ENCODE results near the gene TMEM163. TPM values are rescaled to one million over a fixed set of nuclear protein-coding genes. Genes with fewer than 3 reads are reported as not detected.
A peak's percentile ranks its signal among the peaks of the same experiment; 100 is the strongest.

Gene TMEM163
- total and polyA plus RNA-seq, 4 donors: 13.7 to 77.7 (median 53.6) TPM

- Histone ChIP-seq H3K27me3 (ENCODE audit: control insufficient read depth, insufficient read depth, low read length) (no peaks in the 10 kb centered on the region), H3K27ac (ENCODE audit: low read depth, low read length) (no peak overlapping the region), H3K4me1 (ENCODE audit: control insufficient read depth, insufficient read depth, low read length) (no peaks in the 10 kb centered on the region), H3K4me3 (ENCODE audit: low read depth, low read length) (no peak overlapping the region), H3K36me3 (ENCODE audit: control insufficient read depth, insufficient read depth, low read length) (no peaks in the 10 kb centered on the region), H3K9me3 (ENCODE audit: control insufficient read depth, insufficient read depth, low read length) (no peaks in the 10 kb centered on the region)
- DNase-seq (ENCODE audit: low read depth in 4 of 6, low spot score in 6 of 6): no peak
- 94% methylated on average over 4 of the region's 13 CpGs for WGBS (ENCODE audit: insufficient coverage)
Measured at GRCh38 chr2:134550566-134551164, 168.1 kb downstream of the TMEM163 start.

GRCh38 chr2:134549104-134549503, 169.7 kb downstream of the TMEM163 start:
- no peak overlapping the region for H3K4me3 ChIP-seq (ENCODE audit: low read depth, low read length)
- peaks cover 5% of the 10 kb centered on the region for H3K4me1 ChIP-seq (ENCODE audit: control insufficient read depth, insufficient read depth, low read length)
- H3K27me3 ChIP-seq (ENCODE audit: control insufficient read depth, insufficient read depth, low read length): no peaks in the 10 kb centered on the region
- no peak for DNase-seq (ENCODE audit: low read depth in 4 of 6, low spot score in 6 of 6)
- no peaks in the 10 kb centered on the region for H3K9me3 ChIP-seq (ENCODE audit: control insufficient read depth, insufficient read depth, low read length)
- H3K36me3 ChIP-seq (ENCODE audit: control insufficient read depth, insufficient read depth, low read length): no peaks in the 10 kb centered on the region
- H3K27ac ChIP-seq (ENCODE audit: low read depth, low read length): no peak overlapping the region
- WGBS (ENCODE audit: insufficient coverage): no CpG with 5 or more reads among the region's 3 CpGs

GRCh38 chr2:134540990-134541389, 177.8 kb downstream of the TMEM163 start:
- peak; percentile 52 to 96 (median 71) for DNase-seq (ENCODE audit: low read depth in 4 of 6, low spot score in 6 of 6)
- no peaks in the 10 kb centered on the region for H3K9me3 ChIP-seq (ENCODE audit: control insufficient read depth, insufficient read depth, low read length)
- H3K27me3 ChIP-seq (ENCODE audit: control insufficient read depth, insufficient read depth, low read length): no peaks in the 10 kb centered on the region
- H3K4me3 ChIP-seq (ENCODE audit: low read depth, low read length): no peak overlapping the region
- H3K27ac ChIP-seq (ENCODE audit: low read depth, low read length): no peak overlapping the region
- peaks cover 23% of the 10 kb centered on the region for H3K4me1 ChIP-seq (ENCODE audit: control insufficient read depth, insufficient read depth, low read length)
- peaks cover 2% of the 10 kb centered on the region for H3K36me3 ChIP-seq (ENCODE audit: control insufficient read depth, insufficient read depth, low read length)

- Histone ChIP-seq H3K4me1 (ENCODE audit: control insufficient read depth, insufficient read depth, low read length) (peaks cover 18% of the 10 kb centered on the region), H3K36me3 (ENCODE audit: control insufficient read depth, insufficient read depth, low read length) (peaks cover 2% of the 10 kb centered on the region), H3K9me3 (ENCODE audit: control insufficient read depth, insufficient read depth, low read length) (no peaks in the 10 kb centered on the region), H3K4me3 (ENCODE audit: low read depth, low read length) (no peak overlapping the region), H3K27ac (ENCODE audit: low read depth, low read length) (no peak overlapping the region), H3K27me3 (ENCODE audit: control insufficient read depth, insufficient read depth, low read length) (no peaks in the 10 kb centered on the region)
- 43% methylated on average over 5 of the region's 5 CpGs for whole genome bisulfite sequencing (ENCODE audit: insufficient coverage)
- DNase-seq (ENCODE audit: low read depth in 4 of 6, low spot score in 6 of 6): peak in 2 of 6 donors; percentile 62
Measured at GRCh38 chr2:134539981-134540380, 178.8 kb downstream of the TMEM163 start.

- Histone ChIP-seq H3K4me1 (ENCODE audit: control insufficient read depth, insufficient read depth, low read length) (peaks cover 14% of the 10 kb centered on the region), H3K36me3 (ENCODE audit: control insufficient read depth, insufficient read depth, low read length) (peaks cover 2% of the 10 kb centered on the region), H3K4me3 (ENCODE audit: low read depth, low read length) (no peak overlapping the region), H3K27ac (ENCODE audit: low read depth, low read length) (no peak overlapping the region), H3K9me3 (ENCODE audit: control insufficient read depth, insufficient read depth, low read length) (no peaks in the 10 kb centered on the region), H3K27me3 (ENCODE audit: control insufficient read depth, insufficient read depth, low read length) (no peaks in the 10 kb centered on the region)
- WGBS (ENCODE audit: insufficient coverage): no CpG with 5 or more reads among the region's 4 CpGs
- no peak for DNase-seq (ENCODE audit: low read depth in 4 of 6, low spot score in 6 of 6)
Measured at GRCh38 chr2:134537702-134538101, 181.1 kb downstream of the TMEM163 start.

- H3K4me3 ChIP-seq (ENCODE audit: low read depth, low read length): no peak overlapping the region
- H3K9me3 ChIP-seq (ENCODE audit: control insufficient read depth, insufficient read depth, low read length): no peaks in the 10 kb centered on the region
- H3K4me1 ChIP-seq (ENCODE audit: control insufficient read depth, insufficient read depth, low read length): peaks cover 14% of the 10 kb centered on the region
- H3K27me3 ChIP-seq (ENCODE audit: control insufficient read depth, insufficient read depth, low read length): no peaks in the 10 kb centered on the region
- DNase-seq (ENCODE audit: low read depth in 4 of 6, low spot score in 6 of 6): no peak
- H3K27ac ChIP-seq (ENCODE audit: low read depth, low read length): no peak overlapping the region
- H3K36me3 ChIP-seq (ENCODE audit: control insufficient read depth, insufficient read depth, low read length): peaks cover 2% of the 10 kb centered on the region
- WGBS (ENCODE audit: insufficient coverage): 89% methylated on average over 2 of the region's 2 CpGs
Measured at GRCh38 chr2:134537121-134537520, 181.7 kb downstream of the TMEM163 start.

GRCh38 chr2:134536296-134536695, 182.5 kb downstream of the TMEM163 start:
- H3K4me3 ChIP-seq (ENCODE audit: low read depth, low read length): no peak overlapping the region
- H3K27ac ChIP-seq (ENCODE audit: low read depth, low read length): no peak overlapping the region
- no peaks in the 10 kb centered on the region for H3K27me3 ChIP-seq (ENCODE audit: control insufficient read depth, insufficient read depth, low read length)
- WGBS (ENCODE audit: insufficient coverage): 64% methylated on average over 6 of the region's 8 CpGs
- DNase-seq (ENCODE audit: low read depth in 4 of 6, low spot score in 6 of 6): no peak
- no peaks in the 10 kb centered on the region for H3K9me3 ChIP-seq (ENCODE audit: control insufficient read depth, insufficient read depth, low read length)
- peaks cover 2% of the 10 kb centered on the region for H3K36me3 ChIP-seq (ENCODE audit: control insufficient read depth, insufficient read depth, low read length)
- peaks cover 14% of the 10 kb centered on the region for H3K4me1 ChIP-seq (ENCODE audit: control insufficient read depth, insufficient read depth, low read length)

GRCh38 chr2:134532537-134532936, 186.3 kb downstream of the TMEM163 start:
- no peak overlapping the region for H3K27ac ChIP-seq (ENCODE audit: low read depth, low read length)
- peaks cover 6% of the 10 kb centered on the region for H3K4me1 ChIP-seq (ENCODE audit: control insufficient read depth, insufficient read depth, low read length)
- peak in 1 of 6 donors; percentile 80 for DNase-seq (ENCODE audit: low read depth in 4 of 6, low spot score in 6 of 6)
- peaks cover 2% of the 10 kb centered on the region for H3K36me3 ChIP-seq (ENCODE audit: control insufficient read depth, insufficient read depth, low read length)
- WGBS (ENCODE audit: insufficient coverage): no CpG with 5 or more reads among the region's 1 CpG
- H3K4me3 ChIP-seq (ENCODE audit: low read depth, low read length): no peak overlapping the region
- no peaks in the 10 kb centered on the region for H3K27me3 ChIP-seq (ENCODE audit: control insufficient read depth, insufficient read depth, low read length)
- no peaks in the 10 kb centered on the region for H3K9me3 ChIP-seq (ENCODE audit: control insufficient read depth, insufficient read depth, low read length)

- Histone ChIP-seq H3K27ac (ENCODE audit: low read depth, low read length) (no peak overlapping the region), H3K4me1 (ENCODE audit: control insufficient read depth, insufficient read depth, low read length) (no peaks in the 10 kb centered on the region), H3K36me3 (ENCODE audit: control insufficient read depth, insufficient read depth, low read length) (no peaks in the 10 kb centered on the region), H3K27me3 (ENCODE audit: control insufficient read depth, insufficient read depth, low read length) (no peaks in the 10 kb centered on the region), H3K9me3 (ENCODE audit: control insufficient read depth, insufficient read depth, low read length) (no peaks in the 10 kb centered on the region), H3K4me3 (ENCODE audit: low read depth, low read length) (no peak overlapping the region)
- 60% methylated on average over 1 of the region's 6 CpGs for WGBS (ENCODE audit: insufficient coverage)
- DNase-seq (ENCODE audit: low read depth in 4 of 6, low spot score in 6 of 6): no peak
Measured at GRCh38 chr2:134527381-134527780, 191.4 kb downstream of the TMEM163 start.
